Coronary artery (tissue), 2 donors: ENCODE measurements around the gene TMEM213.

Experiments used
- DNase-seq: peaks from one replicate; pipeline ENCODE4 v3.0.0-alpha.2; 2017; ENCODE audit warnings: low spot score
- H3K27ac ChIP-seq, 2 donors: fragments of 200-600 bp; sonication (generic); one replicate each; pipeline ENCODE4 v1.5.1; 2016 to 2019
- H3K4me3 ChIP-seq: fragments of 200-600 bp; sonication (generic); 2 replicates; pipeline ENCODE4 v1.5.1; 2016; ENCODE audit warnings: mild to moderate bottlenecking, moderate library complexity
- CTCF ChIP-seq: fragments of 200-600 bp; sonication (generic); IDR thresholded peaks from one replicate; pipeline ENCODE4 v1.5.1; 2019; ENCODE audit warnings: antibody characterized with exemption

TMEM213 gene

GRCh38 chr7:138829335-138829734 lies 31.5 kb downstream of the TMEM213 start:
- TF ChIP-seq CTCF = no peak
- no peak overlapping the region for H3K4me3 ChIP-seq
- DNase-seq = no peak
- no peak overlapping the region for H3K27ac ChIP-seq

- no peak for TF ChIP-seq CTCF
- no peak overlapping the region for H3K4me3 ChIP-seq
These were observed 35.2 kb downstream of the TMEM213 start for GRCh38 chr7:138832966-138833365.

GRCh38 chr7:138833596-138833995 lies 35.8 kb downstream of the TMEM213 start:
- no peak overlapping the region for H3K27ac ChIP-seq
- TF ChIP-seq CTCF = no peak
- H3K4me3 ChIP-seq = no peak overlapping the region
- DNase-seq = no peak

More at GRCh38 chr7:138832966-138833365, 35.2 kb downstream of the TMEM213 start:
- no peak for DNase-seq
- no peak overlapping the region for H3K27ac ChIP-seq

GRCh38 chr7:138834583-138834982 lies 36.8 kb downstream of the TMEM213 start:
- no peak for TF ChIP-seq CTCF
- no peak overlapping the region for H3K27ac ChIP-seq
- DNase-seq = no peak
- no peak overlapping the region for H3K4me3 ChIP-seq

- DNase-seq = no peak
- Histone ChIP-seq H3K27ac (no peak overlapping the region), H3K4me3 (no peak overlapping the region)
- TF ChIP-seq CTCF = no peak
These were observed 37.3 kb downstream of the TMEM213 start for GRCh38 chr7:138835087-138835486.

GRCh38 chr7:138837627-138838026 lies 39.8 kb downstream of the TMEM213 start:
- no peak for TF ChIP-seq CTCF
- DNase-seq = no peak
- Histone ChIP-seq H3K27ac (no peak overlapping the region), H3K4me3 (peak overlapping the region; percentile 7)

- TF ChIP-seq CTCF = no peak
- no peak overlapping the region for H3K27ac ChIP-seq
- H3K4me3 ChIP-seq = peak overlapping the region; percentile 7
- no peak for DNase-seq
These were observed 40.4 kb downstream of the TMEM213 start for GRCh38 chr7:138838166-138838565.
